HG02623 (cell line): Measurements from ENCODE around the gene TSHZ2.

Experiments
- ATAC-seq: cut with Tn5 transposase; IDR thresholded peaks from one replicate; pipeline ENCODE4 v1.9.1; 2021; ENCODE audit warnings: moderate library complexity; ENCODE audit not compliant: unreplicated experiment

Gene TSHZ2

GRCh38 chr20:53224851-53225250, 252.7 kb downstream of the TSHZ2 start:
- no peak for ATAC-seq

- ATAC-seq, result no peak
These were observed 254.7 kb downstream of the TSHZ2 start for GRCh38 chr20:53226826-53227225.

- no peak for ATAC-seq
These were observed 255.4 kb downstream of the TSHZ2 start for GRCh38 chr20:53227523-53227922.

GRCh38 chr20:53231061-53231460, 258.9 kb downstream of the TSHZ2 start:
- no peak for ATAC-seq

- ATAC-seq, result no peak
These were observed 265.3 kb downstream of the TSHZ2 start for GRCh38 chr20:53237461-53237860.

- ATAC-seq, result no peak
These were observed 266.0 kb downstream of the TSHZ2 start for GRCh38 chr20:53238121-53238660.

- ATAC-seq, result no peak
These were observed 271.0 kb downstream of the TSHZ2 start for GRCh38 chr20:53243152-53243551.

- ATAC-seq, result no peak
These were observed 272.6 kb downstream of the TSHZ2 start for GRCh38 chr20:53244711-53245110.

- no peak for ATAC-seq
These were observed 273.4 kb downstream of the TSHZ2 start for GRCh38 chr20:53245574-53245973.

GRCh38 chr20:53247468-53248103, 275.4 kb downstream of the TSHZ2 start:
- ATAC-seq, result no peak

GRCh38 chr20:53250456-53250855, 278.3 kb downstream of the TSHZ2 start:
- no peak for ATAC-seq

- no peak for ATAC-seq
These were observed 279.8 kb downstream of the TSHZ2 start for GRCh38 chr20:53252002-53252401.

- ATAC-seq, result no peak
These were observed 281.5 kb downstream of the TSHZ2 start for GRCh38 chr20:53253668-53254067.

- no peak for ATAC-seq
These were observed 283.0 kb downstream of the TSHZ2 start for GRCh38 chr20:53255102-53255710.

GRCh38 chr20:53258741-53259140, 286.6 kb downstream of the TSHZ2 start:
- ATAC-seq, result no peak

GRCh38 chr20:53260168-53260567, 288.0 kb downstream of the TSHZ2 start:
- no peak for ATAC-seq

GRCh38 chr20:53260591-53260990, 288.4 kb downstream of the TSHZ2 start:
- no peak for ATAC-seq

GRCh38 chr20:53262365-53262764, 290.2 kb downstream of the TSHZ2 start:
- ATAC-seq, result no peak

GRCh38 chr20:53263554-53264438, 291.6 kb downstream of the TSHZ2 start:
- no peak for ATAC-seq

GRCh38 chr20:53264604-53265003, 292.4 kb downstream of the TSHZ2 start:
- no peak for ATAC-seq

- ATAC-seq, result no peak
These were observed 293.2 kb downstream of the TSHZ2 start for GRCh38 chr20:53265304-53265875.
